Caco-2 (cell line): ENCODE data around the gene MBOAT2. TPM values are rescaled to one million over a fixed set of nuclear protein-coding genes. Genes with fewer than 3 reads are reported as not detected.

Source experiments
- BruUV-seq: library from RNA; stranded (reverse); fragments of 400-500 nt; replicated peaks from 2 replicates; lab custom pipeline; 2021; lab: Mats Ljungman, UMichigan
- CTCF ChIA-PET: fragments of 300-600 bp; sonication (Branson Sonifier 250); formaldehyde crosslinking; loops from one replicate; lab custom pipeline; 2022; ENCODE audit warnings: antibody characterized with exemption; lab: Charles Lee
- POLR2A ChIA-PET: fragments of 300-600 bp; sonication (Branson Sonifier 250); formaldehyde crosslinking; loops from one replicate; lab custom pipeline; 2022; ENCODE audit warnings: antibody characterized with exemption; lab: Charles Lee
- DNase-seq, 2 experiments: peaks; one replicate each; pipeline versions ENCODE4 v3.0.0 to v3.0.0-alpha.2; 2020 to 2022
- H3K27me3 ChIP-seq: replicated peaks from 2 replicates; pipeline ENCODE4 v1.6.0; 2011; ENCODE audit warnings: low read length; ENCODE audit not compliant: control insufficient read depth, insufficient read depth
- H3K36me3 ChIP-seq: 2 replicates; pipeline ENCODE4 v1.5.1; 2011; ENCODE audit warnings: low read length; ENCODE audit not compliant: control insufficient read depth, insufficient read depth
- H3K4me1 ChIP-seq: fragments of 250-450 bp; sonication (Bioruptor Pico); 2 replicates; pipeline ENCODE4 v1.5.1; 2020; ENCODE audit warnings: mild to moderate bottlenecking
- H3K4me3 ChIP-seq: 2 replicates; pipeline ENCODE4 v1.5.1; 2011; ENCODE audit warnings: low read depth, mild to moderate bottlenecking, control low read depth, low read length
- H3K9me3 ChIP-seq: fragments of 250-450 bp; sonication (Bioruptor Pico); 2 replicates; pipeline ENCODE4 v1.5.1; 2020; ENCODE audit warnings: mild to moderate bottlenecking, moderate library complexity
- H3K27ac Mint-ChIP-seq: one replicate; pipeline ENCODE4 v1.8.0; 2022; ENCODE audit warnings: mixed read lengths; ENCODE audit not compliant: unreplicated experiment
- H3K27me3 Mint-ChIP-seq: one replicate; pipeline ENCODE4 v1.8.0; 2022; ENCODE audit warnings: mixed read lengths; ENCODE audit not compliant: insufficient read depth, unreplicated experiment
- H3K36me3 Mint-ChIP-seq: one replicate; pipeline ENCODE4 v1.8.0; 2022; ENCODE audit warnings: mild to moderate bottlenecking, mixed read lengths; ENCODE audit not compliant: insufficient read depth, unreplicated experiment
- H3K4me1 Mint-ChIP-seq: one replicate; pipeline ENCODE4 v1.8.0; 2022; ENCODE audit warnings: low read depth, mixed read lengths; ENCODE audit not compliant: unreplicated experiment
- H3K4me3 Mint-ChIP-seq: one replicate; pipeline ENCODE4 v1.8.0; 2022; ENCODE audit warnings: mild to moderate bottlenecking, moderate library complexity, mixed read lengths; ENCODE audit not compliant: unreplicated experiment
- H3K9me3 Mint-ChIP-seq: one replicate; pipeline ENCODE4 v1.8.0; 2022; ENCODE audit warnings: mixed read lengths; ENCODE audit not compliant: unreplicated experiment
- intact Hi-C: fragments of 100-400 bp; cut with micrococcal nuclease; formaldehyde crosslinking; loops from one replicate; pipeline ENCODE4 v1.10.0; 2022; ENCODE audit not compliant: unreplicated experiment
- total RNA-seq: library from RNA; stranded (reverse); gene quantifications from 2 replicates; pipeline ENCODE4 v1.2.3, GENCODE V29; 2022
- TF ChIP-seq, protein P1 (sequence below), 2 experiments: fragments of 200-600 bp in 1 of 2; IDR thresholded peaks; 1 replicate in 1 of 2; 2 replicates in 1 of 2; pipeline versions ENCODE4 v1.5.1 to v1.8.0; 2011 to 2022; ENCODE audit warnings: antibody characterized with exemption in 1 of 2, control low read depth in 1 of 2, inconsistent platforms in 1 of 2, low read depth in 1 of 2, low read length in 1 of 2, mild to moderate bottlenecking in 1 of 2, moderate library complexity in 1 of 2; ENCODE audit not compliant: insufficient read depth in 1 of 2, severe bottlenecking in 1 of 2, unreplicated experiment in 1 of 2

Gene MBOAT2
- total RNA-seq, 1 experiment from 2014 or later = 12.6 TPM

DNA sequence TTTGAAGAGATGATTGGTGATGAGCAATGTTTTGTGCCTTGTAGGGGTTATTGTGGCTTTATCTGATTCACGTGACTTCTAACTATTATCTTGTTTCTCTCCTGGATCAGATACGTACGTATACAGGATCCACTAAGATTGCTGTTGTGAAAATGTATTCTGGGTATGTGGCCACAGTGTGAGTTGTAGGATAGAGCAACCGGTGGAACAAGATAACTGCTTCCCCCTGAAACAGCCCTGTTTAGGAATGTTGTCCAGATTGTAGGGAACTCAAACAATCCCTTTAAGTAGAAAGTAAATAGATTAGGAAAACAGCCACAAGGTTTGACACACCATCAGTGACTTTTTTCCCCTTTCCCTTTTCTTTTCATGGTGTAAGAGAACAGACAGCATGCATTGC, 22.3 kb upstream of the MBOAT2 start:
- ChIA-PET CTCF (no interaction called here), POLR2A (no interaction called here)
- DNase-seq = peak in 1 of 2 experiments; percentile 66
- BruUV-seq = no TSS peak
- Mint-ChIP-seq H3K9me3 (no peaks in the 10 kb centered on the region), H3K4me3 (no peak overlapping the region), H3K27ac (peak overlapping the region; percentile 12), H3K4me1 (peaks cover 10% of the 10 kb centered on the region), H3K36me3 (no peaks in the 10 kb centered on the region), H3K27me3 (peaks cover 5% of the 10 kb centered on the region)
- intact Hi-C loops = loop anchor here (1.0 kb wide), 2 partner anchors 12 to 78 kb away; no protein-coding TSS in a partner anchor
- H3K27me3 ChIP-seq = no peaks in the 10 kb centered on the region
- no peaks in the 10 kb centered on the region for H3K9me3 ChIP-seq
- H3K4me3 ChIP-seq = no peak overlapping the region
- peaks cover 15% of the 10 kb centered on the region for H3K4me1 ChIP-seq
- H3K36me3 ChIP-seq = no peaks in the 10 kb centered on the region
- TF ChIP-seq, protein P1, sequence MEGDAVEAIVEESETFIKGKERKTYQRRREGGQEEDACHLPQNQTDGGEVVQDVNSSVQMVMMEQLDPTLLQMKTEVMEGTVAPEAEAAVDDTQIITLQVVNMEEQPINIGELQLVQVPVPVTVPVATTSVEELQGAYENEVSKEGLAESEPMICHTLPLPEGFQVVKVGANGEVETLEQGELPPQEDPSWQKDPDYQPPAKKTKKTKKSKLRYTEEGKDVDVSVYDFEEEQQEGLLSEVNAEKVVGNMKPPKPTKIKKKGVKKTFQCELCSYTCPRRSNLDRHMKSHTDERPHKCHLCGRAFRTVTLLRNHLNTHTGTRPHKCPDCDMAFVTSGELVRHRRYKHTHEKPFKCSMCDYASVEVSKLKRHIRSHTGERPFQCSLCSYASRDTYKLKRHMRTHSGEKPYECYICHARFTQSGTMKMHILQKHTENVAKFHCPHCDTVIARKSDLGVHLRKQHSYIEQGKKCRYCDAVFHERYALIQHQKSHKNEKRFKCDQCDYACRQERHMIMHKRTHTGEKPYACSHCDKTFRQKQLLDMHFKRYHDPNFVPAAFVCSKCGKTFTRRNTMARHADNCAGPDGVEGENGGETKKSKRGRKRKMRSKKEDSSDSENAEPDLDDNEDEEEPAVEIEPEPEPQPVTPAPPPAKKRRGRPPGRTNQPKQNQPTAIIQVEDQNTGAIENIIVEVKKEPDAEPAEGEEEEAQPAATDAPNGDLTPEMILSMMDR (IDR thresholded peaks at IDR 0.05; ENCODE audit: insufficient read depth in 1 of 2, low read depth in 1 of 2, low read length in 1 of 2, severe bottlenecking in 1 of 2, unreplicated experiment in 1 of 2) = no peak

DNA sequence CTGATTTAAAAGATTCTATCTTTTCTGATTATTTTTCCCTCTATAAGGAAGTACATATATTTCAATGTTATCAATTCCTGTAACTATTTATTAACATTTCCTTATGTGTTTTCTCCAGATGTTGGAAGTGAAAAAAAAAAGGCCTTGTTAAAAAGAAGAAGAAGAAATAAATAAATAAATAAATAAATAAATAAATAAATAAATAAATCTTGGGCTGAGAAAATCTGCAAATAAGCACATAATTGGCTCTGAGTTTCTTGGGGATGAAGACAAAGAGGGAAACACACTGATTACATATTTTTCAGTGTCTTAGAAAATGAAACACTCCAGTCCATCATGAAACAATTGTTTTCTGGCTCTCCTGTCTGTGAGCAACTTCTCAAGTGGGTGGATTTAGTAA, 21.1 kb upstream of the MBOAT2 start:
- H3K27me3 Mint-ChIP-seq = peaks cover 7% of the 10 kb centered on the region
- H3K4me1 ChIP-seq = peaks cover 15% of the 10 kb centered on the region
- no peaks in the 10 kb centered on the region for H3K36me3 ChIP-seq
- no peak overlapping the region for H3K4me3 Mint-ChIP-seq
- no peaks in the 10 kb centered on the region for H3K27me3 ChIP-seq
- H3K27ac Mint-ChIP-seq = no peak overlapping the region
- POLR2A ChIA-PET = no interaction called here
- CTCF ChIA-PET = no interaction called here
- intact Hi-C loops = no loop called here
- TF ChIP-seq, protein P1 (IDR thresholded peaks at IDR 0.05; ENCODE audit: insufficient read depth in 1 of 2, low read depth in 1 of 2, low read length in 1 of 2, severe bottlenecking in 1 of 2, unreplicated experiment in 1 of 2) = no peak
- no peaks in the 10 kb centered on the region for H3K9me3 ChIP-seq
- H3K9me3 Mint-ChIP-seq = no peaks in the 10 kb centered on the region
- no peaks in the 10 kb centered on the region for H3K36me3 Mint-ChIP-seq
- H3K4me1 Mint-ChIP-seq = peaks cover 10% of the 10 kb centered on the region
- no peak for DNase-seq
- H3K4me3 ChIP-seq = no peak overlapping the region
- no TSS peak for BruUV-seq

DNA sequence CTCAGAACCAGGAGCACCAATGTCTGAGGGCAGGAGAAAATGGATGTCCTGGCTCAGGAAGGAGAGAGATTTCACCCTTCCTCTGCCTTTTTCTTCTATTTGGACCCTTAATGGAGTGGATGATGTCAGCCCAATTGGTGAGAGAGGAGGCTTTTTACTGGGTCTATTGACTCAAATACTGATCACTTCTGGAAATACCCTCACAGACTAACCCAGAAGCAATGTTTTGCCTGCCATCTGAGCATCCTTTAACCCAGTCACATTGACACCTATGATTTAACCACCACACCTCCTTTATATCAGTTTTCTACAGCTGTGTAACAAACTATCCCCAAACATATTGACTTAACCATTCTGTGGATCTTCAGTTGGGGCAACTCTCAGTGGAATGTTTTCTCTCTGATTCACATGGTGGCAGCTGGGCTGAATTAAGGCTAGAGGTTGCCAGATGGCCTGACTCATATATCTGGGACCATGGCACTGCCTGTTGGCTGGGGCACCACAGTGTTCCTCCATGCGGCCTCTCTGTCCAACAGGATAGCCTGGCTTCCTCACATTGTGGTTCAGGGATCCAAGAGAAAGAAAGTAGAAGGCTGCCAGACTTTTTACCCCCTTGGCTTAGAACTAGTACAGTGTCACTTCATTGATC, 18.2 kb upstream of the MBOAT2 start:
- no peak for DNase-seq
- H3K9me3 ChIP-seq = no peaks in the 10 kb centered on the region
- Mint-ChIP-seq H3K9me3 (no peaks in the 10 kb centered on the region), H3K27me3 (peaks cover 9% of the 10 kb centered on the region), H3K4me3 (no peak overlapping the region), H3K27ac (no peak overlapping the region), H3K4me1 (peaks cover 10% of the 10 kb centered on the region), H3K36me3 (no peaks in the 10 kb centered on the region)
- H3K4me3 ChIP-seq = no peak overlapping the region
- H3K27me3 ChIP-seq = no peaks in the 10 kb centered on the region
- BruUV-seq = no TSS peak
- no peaks in the 10 kb centered on the region for H3K36me3 ChIP-seq
- peaks cover 14% of the 10 kb centered on the region for H3K4me1 ChIP-seq
- ChIA-PET POLR2A (interaction anchor here (0.7 kb wide), 1 partner anchor 343 kb away, joined by 3 read pairs; no protein-coding TSS in a partner anchor), CTCF (no interaction called here)
- TF ChIP-seq, protein P1 (IDR thresholded peaks at IDR 0.05; ENCODE audit: insufficient read depth in 1 of 2, low read depth in 1 of 2, low read length in 1 of 2, severe bottlenecking in 1 of 2, unreplicated experiment in 1 of 2) = no peak
- intact Hi-C loops = no loop called here
